Stimulated activated CD4-positive, alpha-beta T cell treated with anti-CD3 and anti-CD28 coated beads, Interleukin-4, amount 100 ng/mL, for 24 hours (primary cell): ENCODE data around the gene PRR12.
"Not testable (repeated sequence)": the region's sequence is repeated elsewhere in the genome, so short reads cannot be mapped to it uniquely, and the experiment has no call there.

Experiments used
- DNase-seq: peaks from one replicate; pipeline ENCODE4 v3.0.0-alpha.2; 2020

Gene PRR12

DNA sequence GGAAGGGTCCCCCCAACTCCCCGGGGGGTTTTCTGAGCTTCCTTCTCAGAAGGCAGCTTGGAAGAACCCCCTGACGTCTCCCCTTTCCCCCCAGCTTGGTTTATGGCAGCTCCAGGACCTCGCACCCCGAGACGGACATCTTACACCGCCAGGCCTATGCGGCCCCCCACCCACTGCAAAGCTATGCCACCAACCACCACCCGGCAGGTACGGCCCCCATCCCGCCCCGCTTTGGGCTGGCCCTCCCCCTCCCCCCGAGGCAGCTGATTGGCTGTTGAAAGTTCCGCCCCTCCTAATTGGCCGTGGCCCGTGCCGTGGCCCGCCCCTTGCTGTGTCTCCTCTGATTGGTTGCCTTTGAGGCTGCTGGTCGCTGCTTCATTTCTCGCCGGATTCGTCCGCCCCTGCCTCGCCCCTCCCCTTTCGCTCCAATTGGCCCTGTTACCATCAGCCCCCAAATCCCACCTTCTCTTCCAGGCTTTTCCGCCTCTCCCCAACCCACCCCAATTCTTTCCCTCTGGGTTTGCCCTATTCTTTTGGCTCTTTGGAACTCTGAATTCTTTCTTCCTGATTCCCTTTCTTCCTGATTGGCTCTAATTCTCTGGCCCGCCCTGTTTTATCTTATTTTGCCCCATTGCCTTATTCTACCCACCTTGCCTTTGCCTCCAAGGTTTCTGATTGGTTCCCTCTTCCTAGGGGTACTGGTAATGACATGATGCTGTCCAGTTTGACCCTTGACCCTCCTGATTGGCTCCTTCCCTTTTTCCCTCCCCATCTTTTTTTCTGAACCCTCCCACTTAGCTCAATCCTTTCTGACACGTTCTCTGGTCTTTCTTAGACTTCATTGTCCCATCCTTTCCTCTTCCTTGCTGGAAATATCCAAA lies 2.5 kb downstream of the PRR12 start:
- DNase-seq: peak; percentile 94

DNA sequence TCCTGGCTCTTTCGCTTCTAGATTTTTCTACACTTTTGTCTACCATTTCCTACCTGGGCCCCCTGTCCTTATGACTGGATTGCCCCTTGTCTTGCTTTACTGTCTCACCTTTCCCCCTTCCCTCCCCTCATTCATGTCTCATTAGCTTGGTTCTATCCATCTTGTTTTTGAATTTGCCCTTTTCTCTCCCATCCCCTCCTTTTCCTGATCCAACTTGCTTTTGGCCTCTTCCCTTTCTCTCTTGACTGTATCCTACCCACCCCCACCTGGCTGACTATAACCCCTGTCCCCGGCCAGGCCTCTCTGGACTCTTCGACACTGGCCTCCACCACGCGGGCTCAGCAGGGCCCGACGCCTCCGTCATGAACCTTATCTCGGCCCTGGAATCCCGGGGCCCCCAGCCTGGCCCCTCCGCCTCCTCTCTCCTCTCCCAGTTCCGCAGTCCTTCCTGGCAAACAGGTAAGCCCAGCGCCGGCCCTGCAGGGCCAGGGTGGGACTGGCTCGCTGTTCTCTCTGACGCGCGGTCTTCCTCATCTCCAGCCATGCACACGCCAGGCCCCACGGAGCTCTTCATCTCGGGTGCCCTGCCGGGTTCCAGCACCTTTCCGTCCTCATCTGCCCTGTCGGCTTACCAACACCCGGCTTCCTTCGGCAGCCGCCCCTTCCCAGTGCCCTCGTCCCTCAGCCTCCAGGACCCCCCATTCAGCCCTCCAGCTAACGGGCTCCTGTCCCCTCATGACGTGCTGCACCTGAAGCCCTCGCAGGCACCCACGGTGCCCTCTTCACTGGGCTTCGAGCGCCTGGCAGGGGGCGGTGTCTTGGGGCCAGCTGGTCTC lies 3.4 kb downstream of the PRR12 start:
- DNase-seq: no peak

DNA sequence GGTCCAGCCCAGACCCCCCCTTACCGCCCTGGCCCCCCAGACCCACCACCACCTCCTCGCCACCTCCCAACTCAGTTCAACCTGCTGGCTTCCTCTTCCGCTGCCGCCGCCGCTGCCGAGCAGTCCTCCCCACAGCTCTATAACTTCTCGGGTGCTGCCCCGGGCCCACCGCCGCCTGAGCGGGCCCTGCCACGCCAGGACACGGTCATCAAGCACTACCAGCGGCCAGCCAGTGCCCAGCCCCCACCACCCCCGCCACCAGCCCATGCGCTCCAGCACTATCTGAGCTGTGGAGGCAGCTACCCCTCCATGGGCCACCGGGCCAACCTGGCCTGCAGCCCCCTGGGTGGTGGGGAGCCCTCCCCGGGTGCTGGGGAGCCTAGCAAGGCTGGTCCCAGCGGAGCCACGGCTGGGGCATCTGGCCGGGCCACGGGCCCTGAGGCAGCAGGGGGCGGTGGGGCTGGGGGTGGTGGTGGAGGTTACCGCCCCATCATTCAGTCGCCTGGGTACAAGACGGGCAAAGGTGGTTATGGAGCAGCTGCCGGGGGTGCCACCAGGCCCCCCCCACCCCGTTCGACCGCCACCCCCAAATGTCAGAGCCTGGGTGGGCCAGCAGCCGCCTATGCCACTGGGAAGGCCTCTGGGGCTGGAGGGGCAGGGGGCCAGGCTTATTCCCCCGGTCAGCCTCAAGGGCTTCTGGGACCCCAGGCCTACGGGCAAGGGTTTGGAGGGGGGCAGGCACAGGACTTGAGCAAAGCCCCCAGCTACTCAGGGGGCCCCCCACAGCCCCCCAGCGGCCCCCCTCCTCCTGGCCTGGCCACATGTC lies 4.2 kb downstream of the PRR12 start:
- no peak for DNase-seq

DNA sequence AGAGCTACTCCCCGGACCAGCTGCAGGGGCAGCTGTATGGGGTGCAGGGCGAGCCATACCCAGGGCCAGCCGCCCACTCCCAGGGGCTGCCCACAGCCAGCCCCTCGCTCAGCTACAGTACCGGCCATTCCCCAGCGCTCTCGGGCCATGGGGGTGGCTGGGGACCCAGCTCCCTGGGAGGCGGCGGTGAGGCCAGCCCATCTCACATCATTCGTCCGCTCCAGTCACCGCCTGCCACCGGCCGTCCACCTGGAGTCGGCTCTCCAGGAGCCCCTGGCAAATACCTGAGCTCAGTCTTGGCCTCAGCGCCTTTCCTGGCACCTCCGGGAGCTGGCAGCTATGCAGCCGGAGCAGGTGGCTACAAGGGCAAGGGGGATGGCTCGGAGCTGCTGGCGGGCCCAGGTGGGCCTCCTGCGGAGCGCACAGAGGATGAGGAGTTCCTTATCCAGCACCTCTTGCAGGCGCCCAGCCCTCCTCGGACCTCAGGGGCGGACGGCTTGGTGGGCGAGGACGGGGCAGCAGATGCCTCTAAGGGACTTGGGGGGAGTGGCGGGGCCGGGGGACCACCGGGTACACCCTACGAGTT lies 4.9 kb downstream of the PRR12 start:
- no peak for DNase-seq

DNA sequence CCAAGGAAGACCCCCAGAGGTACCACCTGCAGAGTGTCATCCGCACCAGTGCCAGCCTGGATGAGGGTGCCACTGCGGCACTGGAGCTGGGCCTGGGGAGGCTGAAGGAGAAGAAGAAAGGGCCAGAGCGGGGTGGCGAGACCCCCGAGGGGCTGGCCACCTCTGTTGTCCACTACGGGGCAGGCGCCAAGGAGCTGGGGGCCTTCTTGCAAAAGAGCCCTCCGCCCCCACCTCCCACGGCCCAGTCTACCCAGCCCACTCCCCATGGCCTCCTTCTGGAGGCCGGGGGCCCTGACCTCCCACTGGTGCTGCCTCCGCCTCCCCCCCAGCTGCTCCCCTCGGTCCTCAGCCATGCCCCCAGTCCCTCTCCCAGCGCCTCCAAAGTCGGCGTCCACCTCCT lies 5.4 kb downstream of the PRR12 start:
- no peak for DNase-seq

DNA sequence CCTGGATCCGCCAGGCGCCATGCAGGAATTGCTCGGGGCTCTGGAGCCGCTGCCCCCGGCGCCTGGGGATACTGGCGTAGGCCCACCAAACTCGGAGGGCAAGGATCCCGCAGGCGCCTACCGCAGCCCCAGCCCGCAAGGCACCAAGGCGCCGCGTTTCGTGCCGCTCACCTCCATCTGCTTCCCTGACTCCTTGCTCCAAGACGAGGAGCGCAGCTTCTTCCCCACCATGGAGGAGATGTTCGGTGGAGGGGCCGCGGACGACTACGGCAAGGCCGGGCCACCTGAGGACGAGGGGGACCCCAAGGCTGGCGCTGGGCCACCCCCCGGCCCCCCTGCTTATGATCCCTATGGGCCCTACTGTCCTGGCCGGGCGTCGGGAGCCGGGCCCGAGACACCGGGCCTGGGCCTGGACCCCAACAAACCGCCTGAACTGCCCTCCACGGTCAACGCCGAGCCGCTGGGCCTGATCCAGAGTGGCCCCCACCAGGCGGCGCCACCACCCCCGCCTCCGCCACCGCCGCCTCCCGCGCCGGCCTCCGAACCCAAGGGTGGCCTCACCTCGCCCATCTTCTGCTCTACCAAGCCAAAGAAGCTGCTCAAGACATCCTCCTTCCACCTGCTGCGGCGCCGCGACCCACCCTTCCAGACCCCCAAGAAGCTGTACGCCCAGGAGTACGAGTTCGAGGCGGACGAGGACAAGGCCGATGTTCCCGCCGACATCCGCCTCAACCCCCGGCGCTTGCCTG lies 6.1 kb downstream of the PRR12 start:
- no peak for DNase-seq

DNA sequence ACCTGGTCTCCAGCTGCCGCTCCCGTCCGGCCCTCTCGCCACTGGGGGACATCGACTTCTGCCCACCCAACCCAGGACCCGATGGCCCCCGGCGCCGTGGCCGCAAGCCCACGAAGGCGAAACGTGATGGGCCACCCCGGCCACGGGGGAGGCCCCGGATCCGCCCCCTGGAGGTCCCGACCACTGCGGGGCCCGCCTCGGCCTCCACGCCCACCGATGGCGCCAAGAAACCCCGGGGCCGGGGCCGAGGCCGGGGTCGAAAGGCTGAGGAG lies 6.7 kb downstream of the PRR12 start:
- DNase-seq: no peak

DNA sequence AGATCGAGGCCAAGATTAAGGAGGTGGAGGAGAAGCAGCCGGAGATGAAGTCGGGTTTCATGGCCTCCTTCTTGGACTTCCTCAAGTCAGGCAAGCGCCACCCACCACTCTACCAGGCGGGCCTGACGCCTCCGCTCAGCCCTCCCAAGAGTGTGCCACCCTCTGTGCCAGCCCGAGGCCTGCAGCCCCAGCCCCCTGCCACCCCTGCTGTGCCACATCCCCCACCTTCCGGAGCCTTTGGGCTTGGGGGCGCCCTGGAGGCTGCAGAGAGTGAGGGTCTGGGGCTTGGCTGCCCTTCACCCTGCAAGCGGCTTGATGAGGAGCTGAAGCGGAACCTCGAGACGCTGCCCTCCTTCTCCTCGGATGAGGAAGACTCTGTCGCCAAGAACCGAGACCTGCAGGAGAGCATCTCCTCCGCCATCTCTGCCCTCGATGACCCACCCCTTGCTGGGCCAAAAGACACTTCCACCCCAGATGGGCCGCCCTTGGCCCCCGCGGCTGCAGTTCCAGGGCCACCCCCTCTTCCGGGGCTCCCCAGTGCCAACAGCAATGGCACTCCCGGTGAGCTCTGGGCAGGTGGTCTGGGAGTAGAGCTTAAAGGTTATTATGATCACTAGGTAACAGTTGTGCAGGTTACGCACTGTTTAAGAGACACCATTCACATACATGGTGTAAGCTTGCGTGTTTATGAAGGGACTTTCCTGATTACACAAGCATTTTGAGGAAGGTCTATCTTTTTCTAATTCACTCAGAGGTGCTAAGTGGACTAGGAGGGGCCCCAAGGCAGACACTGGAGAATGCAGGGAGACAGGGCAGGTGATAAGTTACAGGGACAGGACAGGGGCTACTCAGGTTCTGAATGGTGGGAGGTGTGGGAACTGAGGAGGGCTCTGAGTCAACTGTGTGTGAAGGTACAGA lies 8.7 kb downstream of the PRR12 start:
- DNase-seq: no peak

DNA sequence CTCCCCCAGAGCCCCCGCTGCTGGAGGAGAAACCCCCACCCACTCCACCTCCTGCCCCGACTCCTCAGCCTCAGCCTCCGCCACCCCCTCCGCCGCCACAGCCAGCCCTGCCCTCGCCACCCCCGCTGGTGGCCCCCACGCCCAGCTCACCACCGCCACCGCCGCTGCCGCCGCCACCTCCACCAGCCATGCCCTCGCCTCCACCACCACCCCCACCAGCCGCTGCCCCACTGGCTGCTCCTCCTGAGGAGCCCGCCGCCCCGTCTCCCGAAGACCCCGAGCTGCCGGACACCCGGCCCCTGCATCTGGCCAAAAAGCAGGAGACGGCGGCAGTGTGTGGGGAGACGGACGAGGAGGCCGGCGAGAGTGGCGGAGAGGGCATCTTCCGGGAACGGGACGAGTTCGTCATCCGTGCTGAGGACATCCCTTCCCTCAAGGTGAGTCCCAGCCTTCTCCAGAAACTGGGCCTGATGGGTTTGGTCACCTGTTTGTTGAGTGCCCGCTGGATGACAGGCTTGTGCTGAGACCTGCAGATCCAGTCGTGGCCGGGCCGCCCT lies 10.6 kb downstream of the PRR12 start:
- DNase-seq: no peak

DNA sequence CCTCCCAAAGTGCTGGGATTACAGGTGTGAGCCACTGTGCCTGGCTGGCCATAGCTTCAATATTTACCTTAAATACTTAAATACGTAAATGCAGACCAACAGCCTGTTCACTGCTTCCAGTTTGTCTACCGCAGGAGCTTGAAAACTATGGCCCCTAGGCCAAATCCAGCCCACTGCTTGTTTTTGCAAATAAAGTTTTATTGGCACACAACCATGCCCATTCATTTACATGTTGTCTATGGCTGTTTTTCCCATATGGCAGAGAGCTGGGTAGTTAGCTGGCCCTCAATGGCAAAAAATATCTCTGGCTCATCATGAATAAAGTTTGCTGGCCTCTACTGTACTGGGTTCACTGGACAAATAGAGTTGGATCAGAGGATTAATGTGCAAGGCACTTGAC lies 11.8 kb downstream of the PRR12 start:
- DNase-seq: no peak

DNA sequence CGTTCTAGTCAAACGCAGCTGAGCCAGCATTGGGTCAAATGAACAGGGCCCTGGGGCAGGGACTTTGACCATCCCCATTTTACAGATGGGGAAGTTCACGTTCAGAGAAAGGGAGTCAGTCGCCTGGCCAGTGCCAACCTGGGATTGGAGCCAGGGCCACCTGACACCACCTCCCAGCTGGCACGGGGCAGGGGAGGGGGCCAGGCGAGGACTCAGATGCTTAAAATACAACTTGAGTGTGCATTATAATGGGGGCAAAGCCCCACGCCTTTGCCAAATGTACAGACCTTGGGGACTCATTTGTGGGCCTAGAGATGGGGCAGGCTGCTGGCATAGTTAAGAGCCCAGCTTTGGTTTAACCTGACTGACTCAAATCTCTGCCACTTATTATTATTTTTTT lies 14.6 kb downstream of the PRR12 start:
- no peak for DNase-seq

DNA sequence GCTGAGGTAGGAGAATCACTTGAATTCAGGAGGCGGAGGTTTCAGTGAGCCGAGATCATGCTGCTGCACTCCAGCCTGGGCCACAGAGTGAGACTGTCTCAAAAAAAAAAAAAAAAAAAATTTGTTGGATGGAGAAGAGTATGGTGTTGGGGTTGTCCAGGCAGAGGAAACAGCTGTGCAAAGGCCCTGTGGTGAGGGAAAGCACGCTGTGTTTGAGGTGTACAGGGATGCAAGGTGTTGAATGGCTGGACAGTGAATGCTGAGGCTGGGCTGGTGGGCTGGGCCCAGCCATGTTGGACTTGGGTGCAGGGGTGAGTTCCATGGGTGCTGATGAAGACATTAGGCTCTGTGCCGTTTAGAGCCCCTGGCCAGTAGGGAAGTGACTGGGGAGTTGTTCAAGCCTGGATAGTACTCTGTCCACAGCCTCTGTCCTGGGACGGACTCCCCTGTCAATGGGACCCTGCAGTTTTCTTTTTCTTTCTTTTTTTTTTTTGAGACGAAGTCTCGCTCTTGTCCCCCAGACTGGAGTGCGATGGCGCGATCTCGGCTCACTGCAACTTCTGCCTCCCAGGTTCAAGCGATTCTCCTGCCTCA lies 18.6 kb downstream of the PRR12 start:
- DNase-seq: no peak

DNA sequence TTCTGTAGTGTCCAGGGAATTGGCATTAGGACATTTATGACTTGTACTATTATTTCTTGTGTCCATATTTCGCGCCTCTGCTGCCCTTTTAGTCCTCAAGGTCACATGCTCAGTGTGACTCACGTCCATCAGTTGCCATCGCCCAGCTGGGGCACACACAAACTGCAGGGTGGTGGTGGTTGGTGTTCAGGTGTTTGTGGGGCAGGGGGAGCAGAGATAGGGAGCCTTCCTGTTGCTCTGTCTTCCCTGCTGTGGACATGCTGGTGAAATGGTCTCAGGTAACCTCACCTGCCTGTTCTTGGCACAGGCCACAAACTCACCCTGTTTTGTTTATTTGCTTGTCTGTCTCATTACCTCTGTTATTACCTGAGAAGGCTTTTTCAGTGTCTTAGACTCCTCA lies 22.4 kb downstream of the PRR12 start:
- DNase-seq: no peak

DNA sequence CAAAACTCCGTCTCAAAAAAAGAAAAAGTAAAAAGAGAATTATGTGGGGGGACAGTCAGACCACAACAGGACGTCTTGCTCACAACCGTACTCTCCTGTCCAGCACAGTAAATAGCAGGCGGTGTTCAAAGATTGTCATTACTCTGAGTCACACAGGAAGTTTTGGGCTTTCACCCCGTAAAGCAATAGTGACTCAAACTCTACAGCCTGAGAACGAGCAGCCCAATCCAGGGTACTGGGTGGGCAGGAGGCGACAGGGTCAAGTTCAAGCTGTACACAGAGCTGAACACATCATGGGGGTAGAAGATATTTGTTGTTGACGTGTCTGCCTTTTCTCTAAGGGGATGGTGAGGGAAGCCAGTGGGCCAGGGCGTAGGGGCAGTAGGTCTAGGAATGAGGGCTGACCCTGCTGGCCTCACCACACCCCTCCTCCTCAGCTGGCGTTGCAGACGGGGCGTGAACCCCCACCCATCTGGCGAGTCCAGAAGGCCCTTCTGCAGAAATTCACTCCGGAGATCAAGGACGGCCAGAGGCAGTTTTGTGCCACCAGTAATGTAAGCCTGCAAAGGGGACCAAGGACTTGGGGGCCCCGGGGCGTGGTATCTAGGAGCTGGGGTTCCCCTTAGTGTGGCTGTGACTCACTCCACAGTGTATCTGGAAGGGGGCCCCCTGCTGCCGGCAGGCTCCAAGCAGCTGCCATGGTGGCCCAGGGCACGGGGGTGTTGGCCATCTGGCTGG lies 23.3 kb downstream of the PRR12 start:
- DNase-seq: peak; percentile 17

DNA sequence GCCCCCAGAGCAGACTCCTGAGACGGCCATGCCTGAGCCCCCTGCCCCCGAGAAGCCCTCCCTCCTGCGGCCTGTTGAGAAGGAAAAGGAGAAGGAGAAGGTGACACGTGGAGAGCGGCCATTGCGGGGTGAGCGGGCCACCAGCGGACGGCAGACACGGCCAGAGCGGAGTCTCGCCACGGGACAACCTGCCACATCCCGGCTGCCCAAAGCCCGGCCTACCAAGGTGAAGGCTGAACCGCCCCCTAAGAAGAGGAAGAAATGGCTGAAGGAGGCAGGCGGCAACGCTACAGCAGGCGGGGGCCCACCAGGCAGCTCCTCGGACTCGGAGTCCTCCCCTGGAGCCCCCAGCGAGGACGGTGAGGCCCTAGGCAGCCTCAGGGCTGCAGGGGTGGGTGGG lies 24.9 kb downstream of the PRR12 start:
- DNase-seq: no peak

DNA sequence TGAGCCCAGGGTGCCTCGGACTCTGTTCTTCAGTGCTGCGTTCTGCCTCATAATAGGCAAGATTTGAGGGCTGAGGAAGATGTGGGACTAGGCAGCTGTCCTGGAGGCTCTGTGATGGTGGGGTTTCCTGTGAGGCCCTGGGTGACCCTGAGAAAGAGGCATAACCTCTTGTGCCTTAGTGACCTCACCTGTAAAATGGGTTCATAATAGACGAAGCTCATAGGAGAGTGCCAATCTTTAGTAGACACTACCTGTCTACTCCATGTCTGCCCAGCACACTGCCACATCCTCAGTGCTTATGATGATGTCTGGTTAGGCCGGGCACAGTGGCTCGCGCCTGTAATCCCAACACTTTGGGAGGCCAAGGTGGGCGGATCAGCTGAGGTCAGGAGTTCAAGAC lies 25.6 kb downstream of the PRR12 start:
- DNase-seq: no peak

DNA sequence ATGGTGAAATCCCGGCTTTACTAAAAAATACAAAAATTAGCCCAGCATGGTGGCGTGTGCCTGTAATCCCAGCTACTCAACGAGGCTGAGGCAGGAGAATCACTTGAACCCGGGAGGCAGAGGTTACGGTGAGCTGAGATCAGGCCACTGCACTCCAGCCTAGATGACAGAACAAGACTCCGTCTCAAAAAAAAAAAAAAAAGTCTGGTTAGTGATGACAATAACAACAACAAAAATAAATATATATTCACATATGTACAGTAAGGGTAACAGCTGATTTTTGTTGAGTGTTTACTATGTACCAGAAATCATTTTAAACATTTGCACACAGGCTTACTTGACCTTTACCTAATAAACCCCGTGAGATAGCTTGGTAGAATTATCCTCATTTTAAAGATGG lies 26.0 kb downstream of the PRR12 start:
- DNase-seq: no peak

DNA sequence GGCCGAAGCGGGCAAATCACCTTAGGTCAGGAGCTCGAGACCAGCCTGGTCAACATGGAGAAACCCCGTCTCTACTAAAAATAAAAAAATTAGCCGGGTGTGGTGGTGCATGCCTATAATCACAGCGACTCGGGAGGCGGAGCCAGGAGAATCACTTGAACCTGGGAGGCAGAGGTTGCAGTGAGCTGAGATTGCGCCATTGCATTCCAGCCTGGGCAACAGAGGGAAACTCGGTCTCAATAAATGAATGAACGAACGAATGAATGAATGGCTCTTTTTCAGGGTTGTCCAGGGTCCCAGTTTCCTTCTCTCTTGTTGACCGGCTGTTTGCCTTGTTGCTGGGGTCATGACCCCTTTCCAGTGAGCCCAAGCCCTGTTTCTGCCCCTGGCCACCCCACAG lies 26.9 kb downstream of the PRR12 start:
- not testable (repeated sequence) for DNase-seq

DNA sequence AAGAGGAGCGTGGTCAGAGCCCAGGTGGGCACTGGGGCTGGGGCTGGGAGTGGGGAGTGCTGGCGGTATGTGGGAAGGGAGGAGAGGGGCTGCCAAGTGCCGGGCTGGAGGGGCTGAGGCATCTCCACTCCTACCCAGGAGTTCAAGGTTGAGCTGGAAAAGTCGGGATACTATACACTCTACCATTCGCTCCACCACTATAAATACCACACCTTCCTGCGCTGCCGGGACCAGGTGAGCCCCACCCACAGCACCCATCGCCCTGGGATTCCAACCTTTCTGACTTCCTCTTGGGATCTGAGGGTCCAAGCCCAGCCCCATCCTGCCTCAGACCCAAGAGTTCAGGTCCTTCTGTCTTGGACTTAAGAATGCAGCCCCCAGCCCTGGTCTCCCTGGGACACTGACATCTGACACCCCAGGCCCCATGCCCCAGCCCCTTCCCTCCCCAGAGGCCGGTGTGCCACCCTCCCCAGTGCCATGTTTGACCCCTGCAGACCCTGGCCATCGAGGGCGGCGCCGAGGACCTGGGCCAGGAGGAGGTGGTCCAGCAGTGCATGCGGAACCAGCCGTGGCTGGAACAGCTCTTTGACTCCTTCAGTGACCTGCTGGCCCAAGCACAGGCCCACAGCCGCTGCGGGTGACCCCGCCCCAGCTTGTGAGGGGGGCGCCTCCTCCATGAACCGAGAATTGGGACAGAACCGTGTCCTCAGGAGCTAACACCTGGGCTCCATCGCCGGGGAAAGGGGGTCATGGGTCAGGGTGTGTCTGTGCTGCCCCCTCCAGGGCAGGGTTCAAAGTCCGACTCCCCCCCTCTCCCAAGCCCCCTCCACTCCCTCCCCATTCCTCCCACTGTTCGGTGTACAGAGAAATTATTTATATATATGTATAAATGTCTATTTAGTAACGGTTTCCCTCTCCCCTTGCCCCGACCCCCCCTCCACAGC lies 34.3 kb downstream of the PRR12 start:
- DNase-seq: no peak
